Panc1 (cell line): ENCODE measurements around the gene IL13. TPM values are rescaled to one million over a fixed set of nuclear protein-coding genes. Genes with fewer than 3 reads are reported as not detected.

Source experiments
- ATAC-seq: fragments of 200-7000 bp; cut with Tn5 transposase; 2 replicates; pipeline ENCODE4 v1.9.1; 2020; ENCODE audit warnings: mild to moderate bottlenecking, moderate library complexity
- BruUV-seq: library from RNA; stranded (reverse); fragments of 400-500 nt; replicated peaks from 2 replicates; lab custom pipeline; 2021; lab: Mats Ljungman, UMichigan
- CTCF ChIA-PET: fragments of 300-600 bp; sonication (Branson Sonifier 250); formaldehyde crosslinking; loops from one replicate; lab custom pipeline; 2022; ENCODE audit warnings: antibody characterized with exemption; lab: Charles Lee
- POLR2A ChIA-PET: fragments of 300-600 bp; sonication (Branson Sonifier 250); formaldehyde crosslinking; loops from one replicate; lab custom pipeline; 2022; ENCODE audit warnings: antibody characterized with exemption; lab: Charles Lee
- DNase-seq: peaks from one replicate; pipeline ENCODE4 v3.0.0-alpha.2; 2010; ENCODE audit warnings: low read depth, low spot score
- H3K27ac ChIP-seq: 2 replicates; pipeline ENCODE4 v1.5.1; 2011; ENCODE audit warnings: mild to moderate bottlenecking, low read length, inconsistent platforms
- H3K27me3 ChIP-seq: fragments of 200-500 bp; sonication (Bioruptor generic); 2 replicates; pipeline ENCODE4 v1.6.0; 2014; ENCODE audit warnings: low read length, inconsistent platforms; ENCODE audit not compliant: control insufficient read depth, insufficient read depth
- H3K36me3 ChIP-seq: fragments of 200-500 bp; sonication (Bioruptor generic); 2 replicates; pipeline ENCODE4 v1.5.1; 2014; ENCODE audit warnings: inconsistent platforms, mild to moderate bottlenecking, low read length, moderate library complexity; ENCODE audit not compliant: control insufficient read depth, insufficient read depth
- H3K4me1 ChIP-seq: 2 replicates; pipeline ENCODE4 v1.5.1; 2011; ENCODE audit warnings: inconsistent platforms, mild to moderate bottlenecking, low read length, moderate library complexity; ENCODE audit not compliant: control insufficient read depth, insufficient read depth
- H3K4me3 ChIP-seq, 2 experiments: 2 replicates each; pipeline ENCODE4 v1.5.1; 2011 to 2012; ENCODE audit warnings: low read depth in 2 of 2, low read length in 2 of 2, mild to moderate bottlenecking in 2 of 2, inconsistent platforms in 1 of 2, moderate library complexity in 1 of 2
- H3K9me3 ChIP-seq: fragments of 200-500 bp; sonication (Bioruptor generic); 2 replicates; pipeline ENCODE4 v1.5.1; 2014; ENCODE audit warnings: low read depth, mild to moderate bottlenecking, inconsistent platforms, low read length, moderate library complexity; ENCODE audit not compliant: control insufficient read depth, insufficient read depth
- CTCF ChIP-seq: fragments of 450-650 bp; IDR thresholded peaks from 2 replicates; pipeline ENCODE4 v1.5.1; 2017; ENCODE audit warnings: mild to moderate bottlenecking
- POLR2AphosphoS5 ChIP-seq: IDR thresholded peaks from 2 replicates; pipeline ENCODE4 v1.6.1; 2012; ENCODE audit warnings: mild to moderate bottlenecking, low read depth, low read length, moderate library complexity
- REST ChIP-seq, 2 experiments: IDR thresholded peaks; 2 replicates each; pipeline ENCODE4 v1.6.1; 2011 to 2012; ENCODE audit warnings: low read depth in 2 of 2, control low read depth in 1 of 2, low read length in 1 of 2, mild to moderate bottlenecking in 1 of 2, moderate library complexity in 1 of 2; ENCODE audit not compliant: insufficient read depth in 1 of 2
- SIN3A ChIP-seq: IDR thresholded peaks from 2 replicates; pipeline ENCODE4 v1.6.1; 2012; ENCODE audit warnings: low read depth, mild to moderate bottlenecking, low read length, moderate library complexity, borderline replicate concordance; ENCODE audit not compliant: insufficient read depth
- TCF7L2 ChIP-seq: IDR thresholded peaks from 2 replicates; pipeline ENCODE4 v1.6.1; 2011; ENCODE audit warnings: mild to moderate bottlenecking, low read depth, low read length, inconsistent platforms
- in situ Hi-C: cut with HindIII; loops from 2 replicates; pipeline ENCODE4 v1.10.0; 2016; ENCODE audit warnings: low sequenced_read_pairs, low pct_unique_long_range_greater_than_20kb
- intact Hi-C: fragments of 100-400 bp; cut with micrococcal nuclease; formaldehyde crosslinking; loops from one replicate; pipeline ENCODE4 v1.10.0; 2022; ENCODE audit not compliant: unreplicated experiment
- total RNA-seq: library from RNA; stranded (reverse); gene quantifications from one replicate; pipeline ENCODE4 v1.2.1, GENCODE V29; 2021; ENCODE audit not compliant: unreplicated experiment

The IL13 gene
- total RNA-seq, 1 experiment from 2014 or later, result not detected

- intact Hi-C loops (no loop called here), in situ Hi-C loops (no loop called here)
- no peak for TF ChIP-seq SIN3A
- no peak for TF ChIP-seq CTCF
- no peak for TF ChIP-seq POLR2AphosphoS5
- TF ChIP-seq TCF7L2, result no peak
- TF ChIP-seq REST (IDR thresholded peaks at IDR 0.05; ENCODE audit: insufficient read depth in 1 of 2, low read depth in 2 of 2, low read length in 1 of 2), result no peak
- ChIA-PET POLR2A (interaction anchor here (0.6 kb wide), 1 partner anchor 111 kb away, joined by 3 read pairs; no protein-coding TSS in a partner anchor), CTCF (no interaction called here)
- ATAC-seq (no peak), DNase-seq (no peak)
- H3K4me3 ChIP-seq, result no peak overlapping the region
- no peak overlapping the region for H3K27ac ChIP-seq
- H3K9me3 ChIP-seq, result no peaks in the 10 kb centered on the region
- H3K27me3 ChIP-seq, result no peaks in the 10 kb centered on the region
- no peaks in the 10 kb centered on the region for H3K36me3 ChIP-seq
- BruUV-seq, result no TSS peak
- no peaks in the 10 kb centered on the region for H3K4me1 ChIP-seq
Measured at GRCh38 chr5:132664696-132665209, 6.8 kb downstream of the IL13 start.

GRCh38 chr5:132665574-132666080 lies 7.7 kb downstream of the IL13 start:
- Histone ChIP-seq H3K27me3 (no peaks in the 10 kb centered on the region), H3K27ac (no peak overlapping the region), H3K36me3 (no peaks in the 10 kb centered on the region), H3K9me3 (no peaks in the 10 kb centered on the region), H3K4me3 (no peak overlapping the region), H3K4me1 (no peaks in the 10 kb centered on the region)
- ChIA-PET POLR2A (no interaction called here), CTCF (no interaction called here)
- in situ Hi-C loops, result no loop called here
- no TSS peak for BruUV-seq
- ATAC-seq, result no peak
- intact Hi-C loops, result no loop called here
- DNase-seq, result no peak
- no peak for TF ChIP-seq TCF7L2
- TF ChIP-seq SIN3A, result no peak
- no peak for TF ChIP-seq POLR2AphosphoS5
- TF ChIP-seq CTCF, result no peak
